Measurements from ENCODE around the gene PTHLH.

The PTHLH gene

DNA sequence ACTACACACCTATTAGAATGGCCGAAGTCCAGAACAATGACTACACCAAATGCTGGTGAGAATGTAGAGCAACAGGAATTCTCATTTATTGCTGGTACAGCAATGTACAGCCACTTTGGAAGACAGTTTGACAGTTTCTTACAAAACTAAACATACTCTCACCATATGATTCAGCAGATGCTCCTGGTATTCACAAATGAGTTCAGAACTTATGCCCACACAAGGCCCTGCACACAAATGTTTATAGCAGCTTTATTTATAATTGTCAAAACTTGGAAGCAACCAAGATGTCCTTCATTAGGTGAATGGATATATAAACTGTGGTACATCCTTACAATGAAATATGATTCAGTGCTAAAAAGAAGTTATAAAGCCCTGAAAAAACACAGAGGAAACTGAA, 38.3 kb downstream of the PTHLH start:
- no peak for DNase-seq

- DNase-seq = no peak
Observed at GRCh38 chr12:27931390-27931789, 41.1 kb downstream of the PTHLH start.

DNA sequence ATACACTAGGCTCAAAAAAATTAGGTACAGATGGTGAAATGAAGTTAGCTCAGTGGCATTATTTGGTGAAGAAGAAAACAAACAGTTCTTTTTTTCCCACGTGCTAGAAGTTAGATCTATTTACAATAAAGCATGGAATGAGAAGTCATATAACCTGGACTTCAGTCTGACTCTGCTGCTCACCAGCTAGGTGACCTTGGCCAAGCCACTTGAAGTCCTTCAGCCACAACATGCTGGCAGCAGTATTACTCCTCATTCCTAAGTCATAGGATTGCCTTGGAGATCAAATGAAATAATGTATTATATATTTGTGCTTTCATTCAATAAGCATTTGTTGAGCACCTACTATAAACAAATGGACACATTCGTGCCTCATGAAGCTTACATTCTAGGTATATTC, 45.2 kb downstream of the PTHLH start:
- no peak for DNase-seq

- DNase-seq = no peak
Observed at GRCh38 chr12:27924350-27925135, 48.0 kb downstream of the PTHLH start.

DNA sequence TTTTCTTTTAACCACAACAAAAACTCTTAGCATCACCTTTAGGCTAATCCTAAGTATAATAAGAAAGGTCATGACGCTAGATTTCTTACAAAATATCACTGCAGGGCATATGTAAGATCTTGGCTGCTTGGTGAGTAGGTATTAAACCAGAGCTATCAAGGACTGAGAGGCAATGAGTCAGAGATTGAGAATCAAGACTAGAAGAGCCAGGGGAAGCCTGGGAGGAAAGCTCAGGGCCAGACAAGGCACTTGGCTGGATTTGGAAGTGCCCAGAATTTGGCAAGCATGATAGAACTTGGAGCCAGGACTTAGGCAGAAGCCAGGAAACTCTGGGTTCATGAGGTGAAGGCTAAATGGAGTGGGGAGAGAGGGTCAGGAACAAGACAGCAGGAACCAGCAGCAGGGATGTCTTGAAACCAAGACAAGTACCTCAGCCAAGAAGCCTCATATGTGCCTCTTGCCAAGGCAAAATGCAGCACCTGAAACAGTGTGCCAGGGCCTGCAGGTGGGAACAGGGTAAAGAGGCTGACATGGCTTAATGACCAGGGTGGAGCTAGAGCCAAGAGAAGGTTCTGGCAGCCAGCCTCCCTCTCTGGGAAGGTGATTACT, 49.9 kb downstream of the PTHLH start:
- no peak for DNase-seq

DNA sequence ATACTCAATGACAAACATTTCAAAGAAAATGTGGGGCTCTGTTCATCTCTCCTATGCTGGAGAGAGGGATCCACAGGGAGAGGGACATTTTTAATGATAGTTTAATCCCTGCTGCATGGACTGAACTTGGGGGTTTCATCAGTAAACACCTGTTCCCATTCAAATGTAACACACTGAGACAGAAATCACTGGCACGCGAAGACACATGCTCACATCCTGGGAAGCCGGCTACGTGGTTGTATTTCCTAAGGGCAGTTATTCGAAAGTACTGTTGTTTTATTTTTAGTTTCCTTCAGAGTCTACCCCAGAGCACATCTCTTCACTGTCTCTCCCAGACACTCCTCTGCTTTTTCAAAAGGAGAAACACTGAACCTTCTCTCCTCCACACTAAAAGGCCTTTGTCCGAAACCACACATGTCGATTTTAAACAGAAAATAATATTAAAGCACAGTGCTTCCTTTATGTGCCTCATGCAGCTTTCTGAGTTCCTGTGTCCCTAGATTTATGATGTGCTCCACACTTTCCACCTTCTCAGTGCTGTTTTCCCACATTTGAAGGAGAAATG, 52.8 kb downstream of the PTHLH start:
- DNase-seq = no peak

DNA sequence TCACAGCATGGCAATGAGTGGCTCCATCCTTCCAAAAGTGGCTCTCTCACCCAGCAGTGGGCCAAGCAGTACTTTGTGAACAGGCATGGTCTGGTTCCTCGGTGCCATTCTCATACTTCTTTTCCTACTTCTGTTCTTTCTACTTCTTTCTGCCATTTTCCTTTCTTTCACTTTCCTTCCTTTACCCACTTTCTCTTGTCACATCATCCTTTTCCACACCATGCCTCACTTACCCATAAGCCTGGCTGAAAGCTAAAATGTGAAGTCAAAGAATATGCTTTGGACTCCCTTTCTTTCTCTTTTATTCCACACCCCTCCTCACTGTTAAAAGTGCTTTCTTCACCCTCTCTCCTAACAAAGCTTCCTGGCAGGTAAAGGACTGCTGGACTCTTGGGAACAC, 57.0 kb downstream of the PTHLH start:
- no peak for DNase-seq

DNA sequence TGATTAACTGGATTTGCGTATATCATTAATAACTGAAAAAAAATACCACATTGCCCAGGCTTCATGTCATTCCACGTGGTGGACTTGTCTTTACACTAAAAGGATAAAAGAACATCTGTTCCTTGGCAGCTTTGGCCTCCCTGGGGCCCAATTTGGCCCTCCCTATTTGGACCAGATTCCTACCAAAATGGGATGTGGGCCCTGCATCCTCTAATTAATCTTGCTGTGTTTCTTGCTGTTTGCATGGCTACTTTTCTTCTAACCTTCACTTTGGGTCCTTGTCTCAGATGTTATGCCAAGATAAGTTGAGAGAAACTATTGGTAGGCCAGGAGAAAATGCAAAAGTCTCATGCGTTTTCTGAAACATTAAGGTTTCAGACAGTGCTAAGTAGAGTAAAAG, 57.5 kb downstream of the PTHLH start:
- DNase-seq = no peak

DNA sequence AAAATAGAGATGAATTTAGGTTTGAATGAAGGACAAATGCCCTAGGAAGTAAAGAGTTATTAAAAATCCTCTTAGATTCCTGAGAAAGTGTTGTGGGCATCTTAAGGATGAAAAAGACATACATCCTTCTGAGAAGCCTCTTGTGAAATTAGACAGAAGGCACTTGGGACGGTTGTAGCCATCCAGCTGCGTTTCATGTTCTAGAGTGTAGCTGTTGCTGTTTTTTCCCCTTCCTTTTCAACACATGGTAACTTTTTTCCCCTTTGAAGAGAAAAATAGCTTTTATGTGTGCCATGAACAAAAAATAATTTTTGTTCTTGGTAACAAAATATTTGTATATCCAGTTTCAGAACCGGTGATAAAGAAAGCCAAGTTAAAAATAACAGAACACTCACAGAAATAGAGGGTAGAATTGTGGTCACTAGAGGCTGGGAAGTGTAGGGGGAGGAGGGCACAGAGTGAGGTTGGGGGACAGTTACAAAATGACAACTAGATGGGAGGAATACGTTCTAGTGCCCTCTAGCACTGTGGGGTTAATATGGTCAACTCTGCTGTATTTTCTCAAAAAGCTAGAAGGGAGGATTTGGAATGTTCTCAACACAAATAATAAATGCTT, 58.4 kb downstream of the PTHLH start:
- DNase-seq = no peak

DNA sequence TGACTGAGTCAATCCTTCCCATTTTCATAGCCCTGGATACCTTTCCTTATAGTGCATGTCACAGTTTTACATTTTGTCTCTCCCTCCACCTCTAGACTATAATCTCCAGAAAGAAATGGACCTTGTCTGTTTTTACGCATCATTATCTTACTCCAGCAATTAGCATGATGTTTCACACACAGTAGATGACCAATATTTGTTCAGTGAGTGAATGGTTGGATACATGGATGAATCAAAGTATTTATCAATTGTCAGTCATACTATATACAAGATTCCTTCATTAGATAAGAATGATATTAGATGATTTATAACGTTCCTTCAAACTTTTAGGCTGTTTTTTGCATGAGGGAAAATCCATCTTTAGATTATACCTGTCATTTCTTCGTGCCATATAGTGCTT, 61.1 kb downstream of the PTHLH start:
- no peak for DNase-seq

Data from hematopoietic multipotent progenitor cell treated with erythropoietin and hydrocortisone succinate and interleukin-3 and kit ligand, for 6 days (in vitro differentiated cells).